Measurements from ENCODE around the gene JDP2. TPM values are rescaled to one million over a fixed set of nuclear protein-coding genes. Genes with fewer than 3 reads are reported as not detected.

The JDP2 gene
- total and polyA plus RNA-seq, 2 of the 4 experiments (the other 2 are of a cell fraction), result 35.7 to 38.4 TPM

GRCh38 chr14:75435473-75435872 lies 7.7 kb downstream of the JDP2 start:
- no peak overlapping the region for H3K56ac ChIP-seq (ENCODE audit: extremely low read depth, insufficient read depth, low read length)
- dilution Hi-C loops (cut with HindIII; ENCODE audit: low sequenced_read_pairs, unreplicated experiment) (no loop called here), intact Hi-C loops (cut with micrococcal nuclease) (no loop called here), in situ Hi-C loops (cut with MboI; ENCODE audit: low sequenced_read_pairs) (no loop called here)
- peaks cover 96% of the 10 kb centered on the region for H4K20me1 ChIP-seq (ENCODE audit: insufficient read depth, low read length)
- H3K18ac ChIP-seq (ENCODE audit: low read depth, low read length), result no peak overlapping the region
- WGBS, 2 experiments (ENCODE audit: extremely low coverage in 2 of 2, insufficient read length in 1 of 2), result 80% methylated on average over 2 of the region's 6 CpGs; no CpG with 5 or more reads in 1 of the 2 experiments
- peaks cover 23% of the 10 kb centered on the region for H3K4me1 ChIP-seq (ENCODE audit: control insufficient read depth, insufficient read depth, low read length)
- H3K79me1 ChIP-seq (ENCODE audit: low read depth in 1 of 2, low read length in 2 of 2), result peaks cover 51 to 96% of the 10 kb centered on the region in 2 experiments
- H2AK9ac ChIP-seq (replicated peaks; ENCODE audit: low read depth, low read length, poor library complexity), result no peak overlapping the region
- H3K9me3 ChIP-seq (ENCODE audit: control insufficient read depth, insufficient read depth, low read length), result no peaks in the 10 kb centered on the region
- no peak overlapping the region for H2BK120ac ChIP-seq (ENCODE audit: low read depth, low read length)
- DNase-seq, result no peak
- H3K4me2 ChIP-seq (ENCODE audit: low read depth, low read length), result no peak overlapping the region
- H3K4me3 ChIP-seq (ENCODE audit: insufficient read depth, low read depth, low read length), result no peak overlapping the region
- TF ChIP-seq CHD1 (IDR thresholded peaks at IDR 0.05; ENCODE audit: low read depth, low read length), result no peak
- TF ChIP-seq MXI1 (IDR thresholded peaks at IDR 0.05; ENCODE audit: borderline replicate concordance, low read depth, low read length), result no peak
- no peak for TF ChIP-seq NFE2L2 (IDR thresholded peaks at IDR 0.05; ENCODE audit: low read depth, low read length)
- no peak for TF ChIP-seq CEBPB (IDR thresholded peaks at IDR 0.05; ENCODE audit: low read depth, low read length)
- TF ChIP-seq FOS (IDR thresholded peaks at IDR 0.05; ENCODE audit: low read depth, low read length), result no peak
- TF ChIP-seq, protein P1, sequence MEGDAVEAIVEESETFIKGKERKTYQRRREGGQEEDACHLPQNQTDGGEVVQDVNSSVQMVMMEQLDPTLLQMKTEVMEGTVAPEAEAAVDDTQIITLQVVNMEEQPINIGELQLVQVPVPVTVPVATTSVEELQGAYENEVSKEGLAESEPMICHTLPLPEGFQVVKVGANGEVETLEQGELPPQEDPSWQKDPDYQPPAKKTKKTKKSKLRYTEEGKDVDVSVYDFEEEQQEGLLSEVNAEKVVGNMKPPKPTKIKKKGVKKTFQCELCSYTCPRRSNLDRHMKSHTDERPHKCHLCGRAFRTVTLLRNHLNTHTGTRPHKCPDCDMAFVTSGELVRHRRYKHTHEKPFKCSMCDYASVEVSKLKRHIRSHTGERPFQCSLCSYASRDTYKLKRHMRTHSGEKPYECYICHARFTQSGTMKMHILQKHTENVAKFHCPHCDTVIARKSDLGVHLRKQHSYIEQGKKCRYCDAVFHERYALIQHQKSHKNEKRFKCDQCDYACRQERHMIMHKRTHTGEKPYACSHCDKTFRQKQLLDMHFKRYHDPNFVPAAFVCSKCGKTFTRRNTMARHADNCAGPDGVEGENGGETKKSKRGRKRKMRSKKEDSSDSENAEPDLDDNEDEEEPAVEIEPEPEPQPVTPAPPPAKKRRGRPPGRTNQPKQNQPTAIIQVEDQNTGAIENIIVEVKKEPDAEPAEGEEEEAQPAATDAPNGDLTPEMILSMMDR (conservative IDR thresholded peaks at IDR 0.05; ENCODE audit: low read depth, low read length), result no peak
- TF ChIP-seq SMC3 (IDR thresholded peaks at IDR 0.05; ENCODE audit: low read depth, low read length), result no peak
- TF ChIP-seq, protein P2, sequence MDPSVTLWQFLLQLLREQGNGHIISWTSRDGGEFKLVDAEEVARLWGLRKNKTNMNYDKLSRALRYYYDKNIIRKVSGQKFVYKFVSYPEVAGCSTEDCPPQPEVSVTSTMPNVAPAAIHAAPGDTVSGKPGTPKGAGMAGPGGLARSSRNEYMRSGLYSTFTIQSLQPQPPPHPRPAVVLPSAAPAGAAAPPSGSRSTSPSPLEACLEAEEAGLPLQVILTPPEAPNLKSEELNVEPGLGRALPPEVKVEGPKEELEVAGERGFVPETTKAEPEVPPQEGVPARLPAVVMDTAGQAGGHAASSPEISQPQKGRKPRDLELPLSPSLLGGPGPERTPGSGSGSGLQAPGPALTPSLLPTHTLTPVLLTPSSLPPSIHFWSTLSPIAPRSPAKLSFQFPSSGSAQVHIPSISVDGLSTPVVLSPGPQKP (IDR thresholded peaks at IDR 0.05; ENCODE audit: borderline replicate concordance, low read depth, low read length), result no peak
- TF ChIP-seq RFX5 (IDR thresholded peaks at IDR 0.05; ENCODE audit: low read depth, low read length), result no peak
- no peak for TF ChIP-seq RCOR1 (IDR thresholded peaks at IDR 0.05; ENCODE audit: insufficient replicate concordance, low read length)
- no peak for TF ChIP-seq POLR2A (IDR thresholded peaks at IDR 0.05; ENCODE audit: low read depth, low read length)
- TF ChIP-seq RAD21 (IDR thresholded peaks at IDR 0.05; ENCODE audit: low read length), result no peak
- TF ChIP-seq BHLHE40 (IDR thresholded peaks at IDR 0.05; ENCODE audit: low read depth, low read length), result no peak
- TF ChIP-seq MAZ (IDR thresholded peaks at IDR 0.05; ENCODE audit: borderline replicate concordance, low read depth, low read length), result no peak
- H3K9ac ChIP-seq (ENCODE audit: low read depth, low read length), result no peak overlapping the region
- no peak overlapping the region for H2BK5ac ChIP-seq (ENCODE audit: low read depth, low read length, poor library complexity, severe bottlenecking)
- no peak overlapping the region for H4K91ac ChIP-seq (ENCODE audit: insufficient read depth, low read depth, low read length)
- no peak overlapping the region for H2BK15ac ChIP-seq (ENCODE audit: low read depth, low read length)
- no peak overlapping the region for H3K4ac ChIP-seq (ENCODE audit: low read depth, low read length)
- no peaks in the 10 kb centered on the region for H3K27me3 ChIP-seq (ENCODE audit: control insufficient read depth, insufficient read depth, low read length)
- no peak overlapping the region for H4K8ac ChIP-seq (ENCODE audit: low read depth in 2 of 2, low read length in 2 of 2)
- CTCF ChIA-PET, result no interaction called here
- H4K5ac ChIP-seq (ENCODE audit: low read depth, low read length), result no peak overlapping the region
- POLR2A ChIA-PET (ENCODE audit: unreplicated experiment), result no interaction called here
- H2AK5ac ChIP-seq (ENCODE audit: low read depth, low read length), result no peak overlapping the region
- H3K27ac ChIP-seq (ENCODE audit: insufficient read depth, low read length), result no peak overlapping the region
- peaks cover 73% of the 10 kb centered on the region for H3K36me3 ChIP-seq (ENCODE audit: control insufficient read depth, insufficient read depth, low read length)
- no peak overlapping the region for H2BK20ac ChIP-seq (ENCODE audit: low read depth, low read length)
- BruUV-seq (replicated peaks), result no TSS peak
- peaks cover 44% of the 10 kb centered on the region for H3K9me1 ChIP-seq (ENCODE audit: insufficient read depth, low read length)
- H3K14ac ChIP-seq (replicated peaks; ENCODE audit: low read depth, low read length), result no peak overlapping the region
- no peak overlapping the region for H3K23ac ChIP-seq (ENCODE audit: low read depth, low read length)
- ATAC-seq (ENCODE audit: low read depth), result no peak
- no peak overlapping the region for H2AFZ ChIP-seq (replicated peaks; ENCODE audit: low read length, poor library complexity)
